22Rv1 (cell line): ENCODE results near the gene BEND5.

Experiments used
- CTCF ChIP-seq: fragments of 450-650 bp; IDR thresholded peaks from 2 replicates; pipeline ENCODE4 v1.5.1; 2017; ENCODE audit warnings: mild to moderate bottlenecking
- ZFX ChIP-seq: fragments of 450-650 bp; IDR thresholded peaks from 2 replicates; pipeline ENCODE4 v1.6.1; 2017; ENCODE audit warnings: antibody characterized with exemption, borderline replicate concordance

- TF ChIP-seq CTCF (peak; percentile 91), ZFX (no peak)
Measured at GRCh38 chr1:48697066-48697707, 79.5 kb downstream of the BEND5 start.
